GM23248 (cell line): Measurements from ENCODE around the gene GBE1.

Source experiments
- EZH2 ChIP-seq: fragments of 200-600 bp; sonication (generic); IDR thresholded peaks from 2 replicates; pipeline ENCODE4 v1.6.1; 2018; ENCODE audit warnings: antibody characterized with exemption, mild to moderate bottlenecking; ENCODE audit not compliant: insufficient read depth, poor library complexity, severe bottlenecking
- EZH2phosphoT487 ChIP-seq: fragments of 200-600 bp; sonication (generic); IDR thresholded peaks from 2 replicates; pipeline ENCODE4 v1.6.1; 2018; ENCODE audit warnings: antibody characterized with exemption, moderate library complexity, mild to moderate bottlenecking, low read depth; ENCODE audit not compliant: insufficient read depth

GRCh38 chr3:81718311-81718710, 43.1 kb downstream of the GBE1 start:
- TF ChIP-seq EZH2 (no peak), EZH2phosphoT487 (no peak)
